NCI-H128 (cell line): ENCODE results near the gene RHOF.

ENCODE experiments used
- DNase-seq: peaks from one replicate; lab custom pipeline; 2025; ENCODE audit not compliant: unreplicated experiment; lab: John Stamatoyannopoulos, UW

RHOF gene

DNA sequence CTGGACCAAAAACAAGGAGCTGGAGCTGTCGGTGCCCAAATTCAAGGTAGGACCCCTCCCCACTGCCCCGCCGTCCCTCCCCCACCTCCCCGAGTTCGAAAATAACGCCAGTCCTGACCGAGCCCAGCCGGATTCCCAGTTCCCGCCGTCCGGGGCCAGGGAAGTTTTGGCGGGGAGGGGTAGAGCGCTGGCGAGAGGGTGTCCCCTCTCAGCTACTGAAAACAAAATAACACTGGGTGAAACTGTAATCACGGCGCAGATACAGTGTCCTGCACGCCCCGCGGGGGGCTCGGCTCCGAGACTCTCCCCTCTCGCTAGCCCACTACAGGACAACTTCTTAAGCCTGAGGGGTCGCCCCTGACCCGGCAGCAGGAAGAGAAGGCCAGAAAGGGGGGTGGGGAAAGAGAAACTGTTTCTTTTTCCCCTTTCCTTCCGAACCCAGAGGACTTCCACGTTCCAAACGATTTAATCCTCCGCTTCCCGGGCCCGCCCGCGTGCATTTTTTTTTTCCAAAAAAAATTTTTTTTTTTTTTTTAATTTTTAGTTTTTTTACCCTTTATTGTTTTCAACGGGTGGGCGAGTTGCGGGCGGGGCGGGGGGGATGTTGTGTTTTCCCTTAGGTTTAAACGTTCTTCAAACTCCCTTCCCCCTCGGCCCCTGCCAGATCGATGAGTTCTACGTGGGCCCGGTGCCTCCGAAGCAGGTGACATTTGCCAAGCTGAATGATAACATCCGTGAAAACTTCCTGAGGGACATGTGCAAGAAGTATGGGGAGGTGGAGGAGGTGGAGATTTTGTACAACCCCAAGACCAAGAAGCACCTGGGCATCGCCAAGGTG is 11.9 kb upstream of the RHOF start:
- DNase-seq, result no peak

DNA sequence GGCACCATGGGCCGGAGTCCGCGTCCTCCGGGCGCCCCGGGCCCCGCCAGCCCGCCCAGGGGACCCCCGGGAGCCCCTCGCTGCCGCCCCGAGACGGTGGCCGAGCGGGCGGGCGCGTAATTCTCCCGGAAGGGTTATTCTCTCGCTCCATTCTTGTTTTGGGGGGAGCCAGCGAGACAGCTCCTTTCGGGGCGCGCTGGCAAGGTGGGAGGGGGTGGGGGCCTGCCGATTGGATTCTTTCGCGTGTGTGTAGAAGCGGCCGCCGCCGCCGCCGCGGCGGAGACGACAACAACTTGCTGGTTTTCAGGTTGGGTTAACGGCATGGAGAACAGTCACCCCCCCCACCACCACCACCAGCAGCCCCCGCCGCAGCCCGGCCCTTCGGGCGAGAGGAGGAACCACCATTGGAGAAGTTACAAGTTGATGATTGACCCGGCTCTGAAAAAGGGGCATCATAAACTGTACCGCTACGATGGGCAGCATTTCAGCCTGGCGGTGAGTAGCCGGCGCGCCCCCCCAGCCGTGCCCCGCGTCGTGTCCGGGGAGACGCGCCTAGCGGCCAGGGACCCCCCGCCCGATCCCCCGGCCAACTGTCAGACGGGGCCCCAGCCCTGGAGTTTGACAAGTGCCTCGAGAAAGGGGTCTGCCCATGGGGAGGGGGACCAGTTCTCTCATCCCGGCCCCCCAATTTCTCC is 11.1 kb upstream of the RHOF start:
- no peak for DNase-seq

GRCh38 chr12:121803861-121804416 is 10.5 kb upstream of the RHOF start, which contains the start of gene SETD1B:
Gene SETD1B, plus strand, starts transcription at chr12:121804009. Its CDS starts 729 bp downstream, at chr12:121804738.
- DNase-seq, result no peak

GRCh38 chr12:121802843-121803698 is 9.6 kb upstream of the RHOF start:
- DNase-seq, result peak; percentile 93

- no peak for DNase-seq
These were observed 9.0 kb upstream of the RHOF start for GRCh38 chr12:121802485-121802842.

DNA sequence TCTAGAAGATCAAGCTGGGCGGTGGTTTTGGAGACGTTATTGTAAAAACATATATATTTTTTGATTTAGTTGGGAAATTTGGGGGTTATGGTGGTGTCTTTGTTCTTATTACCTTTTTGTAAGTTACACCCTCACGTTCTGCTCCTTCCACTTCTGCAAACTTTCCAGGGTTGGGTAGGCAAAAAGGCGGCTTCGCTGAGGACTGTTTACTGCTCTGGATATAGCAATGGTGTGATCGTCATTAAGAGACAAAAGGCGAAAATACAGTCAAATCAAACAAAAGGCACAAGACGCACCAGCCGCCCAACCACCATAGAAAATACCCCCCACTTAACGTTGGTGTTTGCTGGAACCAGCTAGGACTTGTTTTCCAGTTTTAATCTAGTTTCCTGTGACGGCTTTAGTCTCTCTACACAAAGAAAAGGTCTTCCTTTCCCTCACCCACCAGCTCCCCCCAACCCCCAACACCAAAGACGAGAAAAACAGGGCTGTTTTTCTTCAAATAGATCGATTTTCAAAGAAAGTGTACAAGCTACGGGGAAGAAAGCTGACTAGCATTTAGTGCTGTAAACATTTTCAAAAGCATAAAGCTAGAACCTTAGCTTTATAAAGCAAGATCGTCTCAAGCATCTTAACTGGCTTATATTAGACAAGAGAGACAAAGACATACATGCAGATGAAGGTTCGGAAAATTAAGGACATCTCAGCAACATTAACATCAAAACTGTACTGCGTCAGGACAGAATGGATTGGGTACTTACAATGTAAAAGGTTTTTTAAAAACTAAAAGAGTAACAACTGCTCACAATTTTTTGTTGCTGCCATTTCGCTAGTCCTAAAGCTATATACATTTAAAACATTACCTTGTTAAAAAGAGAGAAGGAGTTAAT is 8.4 kb upstream of the RHOF start:
- DNase-seq, result peak; percentile 38

DNA sequence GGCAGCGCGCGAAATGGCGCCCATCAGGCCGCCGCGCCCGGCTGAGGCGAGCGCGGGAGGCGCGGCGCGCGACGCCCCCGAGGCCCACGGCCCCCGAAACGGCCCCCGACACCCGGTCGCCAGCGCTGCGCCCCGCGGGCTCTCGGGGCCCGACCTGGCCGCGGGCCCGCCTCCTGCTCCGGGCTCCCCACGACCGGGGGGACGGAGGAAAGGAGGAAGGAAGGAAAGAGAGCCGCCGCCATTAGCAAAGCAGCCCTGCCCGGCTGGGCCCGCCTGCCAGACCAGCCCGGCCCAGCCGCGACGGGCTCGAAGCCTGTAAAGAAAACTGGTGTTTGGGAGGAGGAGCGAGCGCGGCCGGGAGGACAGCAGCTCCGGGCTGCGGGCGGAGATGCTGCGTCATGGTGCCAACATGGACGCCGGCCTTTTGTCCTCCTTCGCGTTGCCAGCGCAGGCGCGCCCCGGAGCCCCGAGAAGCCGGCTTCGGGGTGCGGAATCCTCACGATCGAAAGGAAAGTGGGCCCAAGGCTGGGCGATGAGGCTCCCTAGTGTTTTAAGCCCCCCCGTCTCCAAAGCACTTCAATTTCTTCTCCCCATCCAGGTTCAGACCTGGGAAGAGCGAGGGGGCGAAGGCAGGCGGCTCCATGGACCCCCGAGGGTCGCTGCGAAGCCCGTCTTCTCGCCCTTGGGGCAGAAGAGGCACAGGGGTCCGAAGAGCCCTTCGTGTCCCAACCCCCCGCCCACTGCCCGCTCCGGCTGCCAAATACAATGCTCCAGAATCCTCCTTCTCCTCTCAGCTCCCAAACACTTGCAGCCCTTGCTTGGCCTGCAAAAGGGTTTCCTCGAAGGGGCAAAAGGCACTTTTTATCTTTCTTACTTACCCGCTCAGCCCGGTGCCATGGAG is 7.5 kb upstream of the RHOF start:
- DNase-seq, result peak; percentile 25

- no peak for DNase-seq
These were observed 6.6 kb upstream of the RHOF start for GRCh38 chr12:121799842-121800693.

DNA sequence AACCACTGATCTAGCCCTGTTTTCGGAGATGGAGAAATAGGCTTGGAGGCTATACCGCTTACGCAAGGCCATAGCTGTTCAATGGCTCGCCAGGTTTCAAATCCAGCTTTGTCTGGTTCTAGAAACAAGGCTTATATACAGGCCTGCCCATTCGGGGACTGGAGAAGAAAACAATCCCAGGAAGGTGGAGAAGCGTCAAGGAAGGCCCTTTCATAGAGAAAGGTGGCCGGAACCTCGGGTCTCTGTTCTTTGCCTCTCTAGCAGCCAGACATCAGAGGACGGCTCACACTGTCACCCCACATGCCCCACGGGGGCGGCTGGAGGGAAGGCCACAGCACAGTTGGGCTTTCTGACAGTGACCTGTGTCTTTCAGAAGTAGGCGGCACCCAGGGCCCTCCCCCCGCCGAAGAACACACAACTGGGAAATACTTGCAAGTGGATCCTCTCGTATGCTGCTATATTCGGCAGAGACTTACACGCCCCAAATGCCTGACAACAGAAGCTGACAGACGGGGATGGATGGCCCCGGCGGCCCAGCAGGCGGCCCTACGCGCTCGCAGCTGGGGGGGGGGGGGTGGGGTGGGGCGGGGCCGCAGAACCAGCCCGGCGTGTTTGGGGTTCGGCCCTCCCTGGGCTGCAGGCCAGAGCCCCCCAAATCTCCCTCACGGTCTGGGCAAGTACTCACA is 5.8 kb upstream of the RHOF start:
- peak; percentile 42 for DNase-seq

GRCh38 chr12:121798787-121799155 is 5.3 kb upstream of the RHOF start:
- DNase-seq, result no peak

- peak; percentile 76 for DNase-seq
These were observed 4.7 kb upstream of the RHOF start for GRCh38 chr12:121797937-121798786.

DNA sequence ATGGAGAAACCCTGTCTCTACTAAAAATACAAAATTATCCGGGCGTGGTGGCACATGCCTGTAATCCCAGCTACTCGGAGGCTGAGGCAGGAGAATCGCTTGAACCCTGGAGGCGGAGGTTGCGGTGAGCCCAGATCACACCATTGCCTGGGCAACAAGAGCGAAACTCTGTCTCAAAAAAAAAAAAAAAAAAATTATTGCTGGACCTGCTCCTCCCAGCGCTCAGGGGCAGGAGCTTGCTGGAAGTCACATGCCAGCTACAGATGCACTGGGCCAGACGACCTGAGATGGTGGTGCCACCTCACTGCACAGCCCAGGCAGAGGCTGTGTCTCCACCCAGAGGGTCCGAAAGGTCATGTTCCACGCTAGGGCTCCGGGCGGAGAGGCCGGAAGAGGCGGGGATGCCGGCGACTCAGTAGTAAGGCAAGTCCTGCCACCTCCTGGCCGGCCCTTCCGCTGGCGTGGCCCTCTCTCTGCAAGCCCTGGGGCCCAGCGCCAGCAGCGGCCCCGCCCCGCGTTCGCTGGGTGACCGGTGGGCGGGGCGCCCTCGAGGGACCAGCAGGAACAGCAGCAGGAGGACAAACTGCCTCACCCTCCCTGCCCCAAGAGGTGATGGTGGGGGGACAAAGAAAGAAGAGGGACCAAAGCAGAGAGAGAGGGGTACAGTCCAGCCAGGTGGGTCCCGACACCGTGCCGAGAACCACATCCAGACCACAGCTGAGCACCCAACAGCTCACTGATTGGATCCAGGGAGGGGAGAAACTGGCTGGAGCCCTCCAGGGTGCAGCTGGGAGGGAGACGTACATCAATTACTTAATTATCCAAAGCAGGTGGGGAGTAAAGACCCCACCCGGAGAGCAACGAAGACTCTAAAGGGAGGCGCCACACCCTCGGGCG is 3.6 kb upstream of the RHOF start:
- no peak for DNase-seq

DNA sequence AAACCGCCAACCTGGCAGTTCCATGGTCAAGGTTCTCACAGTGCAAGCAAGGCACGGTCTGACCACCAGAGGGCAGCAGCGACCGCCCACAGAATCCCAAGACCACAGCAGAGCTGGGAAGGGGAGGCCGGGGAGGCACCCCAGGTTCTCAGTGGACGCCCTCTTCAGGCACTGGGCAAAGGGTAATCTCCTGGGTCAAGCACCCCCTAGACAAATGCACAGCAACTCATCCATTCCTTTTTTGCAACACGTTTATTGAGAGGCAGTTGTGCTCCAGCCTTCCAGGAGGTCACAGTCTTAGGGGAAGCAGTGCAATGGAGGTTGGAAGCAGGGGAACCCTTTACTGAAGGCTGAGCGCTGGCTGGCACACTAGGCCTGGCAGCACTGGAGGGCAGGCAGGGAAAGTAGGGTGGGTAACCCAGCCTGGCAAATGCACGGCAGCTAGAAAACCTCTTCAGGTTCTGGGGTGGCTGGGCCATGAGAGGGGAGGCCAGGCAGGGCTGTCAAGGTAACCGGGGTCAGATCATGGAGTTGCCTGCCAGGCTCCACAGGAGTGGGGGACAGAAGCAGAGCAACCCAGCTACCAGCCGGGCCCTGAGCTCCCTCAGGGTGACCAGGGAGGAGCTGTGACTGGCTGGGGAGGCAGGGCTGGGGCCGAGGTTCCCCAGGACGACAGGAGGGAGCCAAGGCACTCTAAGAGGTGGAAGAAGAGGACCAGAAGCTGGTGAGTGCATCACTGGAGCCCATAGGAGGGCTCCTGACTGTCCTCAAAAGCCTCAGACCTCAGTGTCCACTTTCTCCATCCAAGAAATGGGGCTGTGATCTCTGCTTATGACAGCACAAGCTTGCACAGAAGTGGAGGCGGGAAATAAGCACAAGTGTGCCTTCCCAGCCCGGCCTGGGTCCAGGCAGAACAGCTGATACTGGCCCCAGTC is 1.8 kb upstream of the RHOF start:
- DNase-seq, result peak; percentile 77

- no peak for DNase-seq
These were observed 1.1 kb upstream of the RHOF start for GRCh38 chr12:121794534-121795033.
